Fibroblast of pulmonary artery (primary cell): ENCODE data around the gene ST6GALNAC3.

Experiments
- DNase-seq: peaks from one replicate; pipeline ENCODE4 v3.0.0-alpha.2; 2010; ENCODE audit warnings: low read depth
- H3K4me3 ChIP-seq: replicated peaks from 2 replicates; pipeline ENCODE4 v1.5.1; 2011; ENCODE audit warnings: low read depth, mild to moderate bottlenecking, control low read depth, low read length, moderate library complexity
- CTCF ChIP-seq: IDR thresholded peaks from 2 replicates; pipeline ENCODE4 v1.5.1; 2011; ENCODE audit warnings: mild to moderate bottlenecking, control low read depth, low read length, inconsistent platforms; ENCODE audit errors: missing control alignments

The ST6GALNAC3 gene

GRCh38 chr1:76465030-76465429, 390.5 kb downstream of the ST6GALNAC3 start:
- DNase-seq = peak; percentile 29
- no peak for TF ChIP-seq CTCF

GRCh38 chr1:76470166-76470565, 395.6 kb downstream of the ST6GALNAC3 start:
- DNase-seq = no peak
- no peak overlapping the region for H3K4me3 ChIP-seq
- TF ChIP-seq CTCF = no peak

More at GRCh38 chr1:76465030-76465429, 390.5 kb downstream of the ST6GALNAC3 start:
- no peak overlapping the region for H3K4me3 ChIP-seq

- DNase-seq = no peak
- TF ChIP-seq CTCF = no peak
These were observed 397.0 kb downstream of the ST6GALNAC3 start for GRCh38 chr1:76471536-76471935.

GRCh38 chr1:76473591-76473990, 399.0 kb downstream of the ST6GALNAC3 start:
- peak; percentile 17 for DNase-seq
- TF ChIP-seq CTCF = no peak
- no peak overlapping the region for H3K4me3 ChIP-seq

More at GRCh38 chr1:76471536-76471935, 397.0 kb downstream of the ST6GALNAC3 start:
- no peak overlapping the region for H3K4me3 ChIP-seq

GRCh38 chr1:76474922-76475321, 400.4 kb downstream of the ST6GALNAC3 start:
- H3K4me3 ChIP-seq = no peak overlapping the region
- no peak for TF ChIP-seq CTCF
- DNase-seq = no peak

GRCh38 chr1:76477156-76477555, 402.6 kb downstream of the ST6GALNAC3 start:
- no peak for DNase-seq

More at GRCh38 chr1:76477156-76477555, 402.6 kb downstream of the ST6GALNAC3 start:
- TF ChIP-seq CTCF = no peak
- no peak overlapping the region for H3K4me3 ChIP-seq
